HepG2 (cell line): ENCODE measurements around the gene RNF5. TPM values are rescaled to one million over a fixed set of nuclear protein-coding genes. Genes with fewer than 3 reads are reported as not detected.
A peak's percentile ranks its signal among the peaks of the same experiment; 100 is the strongest.

ENCODE experiments used
- CEBPG ChIP-seq: IDR thresholded peaks from 2 replicates; pipeline ENCODE4 v1.6.1; 2016
- ESRRA ChIP-seq: sonication (generic); formaldehyde crosslinking; IDR thresholded peaks from 2 replicates; pipeline ENCODE4 v1.5.1; 2020; ENCODE audit warnings: mild to moderate bottlenecking, low read depth, missing genetic modification reagents
- GATAD2A ChIP-seq: IDR thresholded peaks from 2 replicates; pipeline ENCODE4 v1.6.1; 2016
- HINFP ChIP-seq: sonication (generic); formaldehyde crosslinking; IDR thresholded peaks from 2 replicates; pipeline ENCODE4 v1.4.0; 2020; ENCODE audit warnings: low read depth, mild to moderate bottlenecking, missing genetic modification reagents
- ISX ChIP-seq: sonication (generic); formaldehyde crosslinking; conservative IDR thresholded peaks from 2 replicates; pipeline ENCODE4 v1.5.0; 2020; ENCODE audit warnings: missing genetic modification reagents
- KDM4B ChIP-seq: sonication (generic); formaldehyde crosslinking; IDR thresholded peaks from 2 replicates; pipeline ENCODE4 v1.4.0; 2020; ENCODE audit warnings: missing genetic modification reagents
- POGZ ChIP-seq: sonication (generic); formaldehyde crosslinking; IDR thresholded peaks from 2 replicates; pipeline ENCODE4 v1.4.0; 2020; ENCODE audit warnings: mild to moderate bottlenecking, missing genetic modification reagents
- SMAD1 ChIP-seq: sonication (generic); formaldehyde crosslinking; IDR thresholded peaks from 2 replicates; pipeline ENCODE4 v1.4.0; 2020; ENCODE audit warnings: missing genetic modification reagents, low read depth, mild to moderate bottlenecking, borderline replicate concordance
- SP1 ChIP-seq, 2 experiments: fragments of 450-650 bp in 1 of 2; sonication (generic) in 1 of 2; formaldehyde crosslinking in 1 of 2; IDR thresholded peaks; 2 replicates each; pipeline versions ENCODE4 v1.4.0 to v1.6.1; 2016 to 2020; ENCODE audit warnings: missing genetic modification reagents in 1 of 2
- SP5 ChIP-seq: IDR thresholded peaks from 2 replicates; pipeline ENCODE4 v1.6.1; 2016; ENCODE audit warnings: low read depth, borderline replicate concordance
- SRSF9 ChIP-seq: fragments of 200-400 bp; formaldehyde crosslinking; IDR thresholded peaks from 2 replicates; pipeline ENCODE4 v1.6.1; 2018; ENCODE audit warnings: borderline replicate concordance, mild to moderate bottlenecking, low read depth, low read length; ENCODE audit not compliant: insufficient read depth, poor library complexity, severe bottlenecking
- TOE1 ChIP-seq: sonication (generic); formaldehyde crosslinking; IDR thresholded peaks from 2 replicates; pipeline ENCODE4 v1.4.0; 2020; ENCODE audit warnings: mild to moderate bottlenecking, missing genetic modification reagents
- TRIM22 ChIP-seq: fragments of 450-650 bp; IDR thresholded peaks from 2 replicates; pipeline ENCODE4 v1.6.1; 2017
- YEATS2 ChIP-seq: sonication (generic); formaldehyde crosslinking; IDR thresholded peaks from 2 replicates; pipeline ENCODE4 v1.4.0; 2020; ENCODE audit warnings: missing genetic modification reagents, borderline replicate concordance
- ZNF317 ChIP-seq: sonication (generic); formaldehyde crosslinking; IDR thresholded peaks from 2 replicates; pipeline ENCODE4 v1.5.0; 2020; ENCODE audit warnings: mild to moderate bottlenecking, missing genetic modification reagents
- ZNF580 ChIP-seq: IDR thresholded peaks from 2 replicates; pipeline ENCODE4 v1.6.1; 2016; ENCODE audit warnings: low read depth, borderline replicate concordance
- ZNF687 ChIP-seq: sonication (generic); formaldehyde crosslinking; IDR thresholded peaks from 2 replicates; pipeline ENCODE4 v1.5.1; 2020; ENCODE audit warnings: mild to moderate bottlenecking, missing genetic modification reagents, moderate library complexity
- ZNF747 ChIP-seq: sonication (generic); formaldehyde crosslinking; IDR thresholded peaks from 2 replicates; pipeline ENCODE4 v1.8.1; 2023; ENCODE audit warnings: missing genetic modification reagents, mild to moderate bottlenecking, borderline replicate concordance
- polyA plus RNA-seq, 8 experiments: library from polyadenylated mRNA; depleted of rRNA in 3 of 8; stranded (reverse) in 7 of 8; unstranded in 1 of 8; fragments of >200 nt; fragmentation: Illumina TruSeq in 4 of 8; extraction: Trizol in 4 of 8; gene quantifications; 2 replicates each; pipeline versions ENCODE4 v1.2.1 to v1.2.3, GENCODE V29; 2011 to 2016; ENCODE audit warnings: low read depth in 4 of 8, missing spikeins in 1 of 8, mixed read lengths in 1 of 8; ENCODE audit not compliant: insufficient read depth in 1 of 8
- total RNA-seq, 5 experiments: library from RNA; depleted of rRNA; stranded (reverse); fragments of >200 nt; fragmentation: Illumina TruSeq; extraction: Trizol; gene quantifications; 2 replicates each; pipeline ENCODE4 v1.2.3, GENCODE V29; 2016; ENCODE audit warnings: low read depth in 1 of 5

Gene RNF5
- total and polyA plus RNA-seq, 2 of the 13 experiments (the other 11 are each of a cell fraction or from before 2014, with no cell fraction given): 98.0 to 131 TPM

- TF ChIP-seq HINFP (CRISPR knock-in tag) (no peak), ESRRA (CRISPR knock-in tag) (0 out of 2 replicates have a peak, but pooled peaks have one; percentile 38), GATAD2A (CRISPR knock-in tag) (peak; percentile 54), SP1 (IDR thresholded peaks at IDR 0.05) (no peak), SP1 (CRISPR knock-in tag; IDR thresholded peaks at IDR 0.05) (0 out of 2 replicates have a peak, but pooled peaks have one; percentile 60), KDM4B (peak; percentile 52; the same call in 1 of the 2 replicates), ZNF687 (CRISPR knock-in tag) (peak; percentile 51), POGZ (CRISPR knock-in tag) (peak; percentile 39), ZNF317 (0 out of 2 replicates have a peak, but pooled peaks have one; percentile 69), ISX (no peak), SRSF9 (no peak), SMAD1 (CRISPR knock-in tag) (peak; percentile 76; the same call in 1 of the 2 replicates), SP5 (CRISPR knock-in tag) (peak; percentile 96), CEBPG (CRISPR knock-in tag) (no peak), ZNF580 (CRISPR knock-in tag) (peak; percentile 53; the same call in 1 of the 2 replicates), YEATS2 (CRISPR knock-in tag) (peak; percentile 54; the same call in 1 of the 2 replicates), TOE1 (CRISPR knock-in tag) (no peak), ZNF747 (CRISPR knock-in tag) (0 out of 2 replicates have a peak, but pooled peaks have one; percentile 39), TRIM22 (no peak)
Measured at GRCh38 chr6:32190054-32190851, 12.0 kb downstream of the RNF5 start, which contains the start of gene PBX2 (continued).
